NCI-H2196 (cell line): ENCODE results near the gene SBF2.
A peak's percentile ranks its signal among the peaks of the same experiment; 100 is the strongest.

ENCODE experiments used
- DNase-seq: peaks from one replicate; lab custom pipeline; 2025; ENCODE audit not compliant: unreplicated experiment; lab: John Stamatoyannopoulos, UW

SBF2 gene

DNA sequence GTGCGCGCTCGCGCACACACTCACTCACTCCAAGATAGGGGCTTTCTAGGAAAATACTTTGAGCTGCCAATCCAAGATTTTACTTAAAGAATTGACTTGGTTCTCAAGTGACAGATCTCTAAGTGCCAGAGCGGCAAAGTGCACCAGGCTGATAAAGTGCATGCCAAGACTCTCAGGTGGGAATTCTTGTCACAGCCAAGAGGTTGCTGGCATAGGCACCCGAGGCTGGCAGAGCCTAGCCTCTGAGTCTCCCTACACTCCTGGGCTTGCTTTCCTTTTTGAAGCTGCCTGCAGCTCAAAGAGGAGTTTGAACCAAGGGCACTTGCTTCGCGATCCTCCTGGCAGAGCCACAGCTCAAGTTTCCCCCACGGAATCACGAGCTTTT, 8.3 kb upstream of the SBF2 start:
- DNase-seq, result no peak

GRCh38 chr11:10301656-10302358, 7.8 kb upstream of the SBF2 start:
- DNase-seq, result no peak

DNA sequence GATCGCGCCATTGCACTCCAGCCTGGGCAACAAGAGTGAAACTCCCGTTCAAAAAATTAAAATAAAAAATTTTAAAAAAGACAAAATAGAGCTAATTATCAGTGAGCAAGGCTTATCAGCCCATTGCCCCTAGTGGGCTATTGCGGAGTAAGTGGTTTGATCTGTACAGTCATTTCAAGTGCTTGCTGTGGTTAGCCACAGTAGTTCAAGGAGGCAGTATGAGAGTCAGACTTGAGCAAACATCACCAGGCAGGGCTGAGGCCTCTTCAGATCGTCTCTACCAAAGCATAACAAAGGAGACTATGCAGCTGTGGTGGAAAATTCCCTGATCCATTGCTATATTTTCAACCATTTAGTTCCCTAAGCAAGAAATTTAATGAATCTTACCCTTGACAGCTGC, 4.3 kb upstream of the SBF2 start:
- DNase-seq, result peak; percentile 68

DNA sequence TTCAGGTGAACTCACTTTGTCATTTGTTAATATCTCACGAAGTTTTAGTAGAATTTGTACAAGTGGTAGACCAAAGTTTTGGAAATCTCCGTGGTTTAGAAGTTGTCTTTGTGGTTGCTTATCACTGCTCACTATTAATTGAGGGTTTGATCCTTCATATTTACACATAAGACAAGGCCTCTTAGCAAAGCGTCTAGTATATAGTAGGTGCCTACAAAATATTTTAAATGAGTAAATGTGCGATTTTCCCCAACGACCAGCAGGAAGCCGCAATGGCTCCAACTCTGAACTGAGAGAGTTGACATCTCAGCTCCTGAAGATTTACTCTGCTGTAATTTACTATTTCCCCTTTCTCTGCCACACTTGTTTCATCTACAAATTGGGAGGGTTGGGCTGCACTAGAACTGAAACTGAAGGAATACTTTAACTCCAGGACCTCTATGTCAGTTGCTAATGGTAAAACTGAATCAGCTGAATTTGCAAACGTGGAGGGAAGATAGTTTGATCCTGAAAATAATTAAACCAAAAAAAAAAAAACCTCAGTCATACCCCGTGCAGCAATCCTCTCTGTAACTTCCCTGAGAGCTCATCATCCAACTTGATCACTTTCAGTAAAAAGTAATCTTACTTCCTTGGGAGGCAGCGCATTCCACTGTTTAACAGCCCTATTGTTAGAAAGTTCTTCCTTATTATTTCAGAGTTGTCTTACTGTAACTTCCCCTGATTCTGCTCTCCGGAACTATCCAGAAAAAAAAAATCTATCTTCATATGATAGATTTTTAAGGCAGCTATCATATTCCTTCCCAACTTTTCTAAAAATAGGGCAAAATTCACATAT, 1.3 kb upstream of the SBF2 start:
- no peak for DNase-seq

- no peak for DNase-seq
These were observed 403 bp upstream of the SBF2 start for GRCh38 chr11:10294290-10294953.

GRCh38 chr11:10291801-10292638, 2.0 kb downstream of the SBF2 start:
- DNase-seq, result no peak

- DNase-seq, result no peak
These were observed 4.1 kb downstream of the SBF2 start for GRCh38 chr11:10289765-10290380.

- DNase-seq, result no peak
These were observed 4.9 kb downstream of the SBF2 start for GRCh38 chr11:10288881-10289764.

GRCh38 chr11:10287766-10288715, 6.0 kb downstream of the SBF2 start:
- DNase-seq, result no peak

- no peak for DNase-seq
These were observed 6.9 kb downstream of the SBF2 start for GRCh38 chr11:10287140-10287539.

DNA sequence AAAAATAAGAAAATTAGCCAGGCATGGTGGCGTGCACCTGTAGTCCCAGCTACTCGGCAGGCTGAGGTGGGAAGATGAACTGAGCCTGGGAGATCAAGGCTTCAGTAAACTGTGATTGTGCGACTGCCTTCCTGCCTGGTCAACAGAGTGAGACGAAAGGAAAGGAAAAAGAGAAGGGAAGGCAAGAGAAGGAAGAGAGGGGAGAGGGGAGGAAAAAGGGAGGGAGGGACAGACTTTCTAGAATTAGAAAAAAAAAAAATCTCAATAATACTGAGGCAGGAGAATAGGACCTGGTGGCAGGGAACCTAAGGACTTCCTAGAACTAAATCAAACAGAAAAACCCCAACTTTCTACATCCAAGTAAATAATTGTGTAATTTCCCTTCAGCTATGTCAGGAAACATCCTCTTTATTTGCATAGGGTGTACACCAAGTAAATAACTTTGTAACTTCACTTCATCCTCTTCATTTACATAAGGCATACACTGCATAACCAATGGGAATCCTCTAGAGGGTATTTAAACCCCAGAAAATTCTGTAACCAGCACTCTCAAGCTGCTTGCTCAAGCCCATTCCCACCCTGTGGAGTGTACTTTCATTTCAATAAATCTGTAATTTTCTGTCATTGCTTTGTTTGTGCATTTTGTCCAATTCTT, 8.7 kb downstream of the SBF2 start:
- no peak for DNase-seq

GRCh38 chr11:10283991-10284390, 10.0 kb downstream of the SBF2 start:
- DNase-seq, result no peak

DNA sequence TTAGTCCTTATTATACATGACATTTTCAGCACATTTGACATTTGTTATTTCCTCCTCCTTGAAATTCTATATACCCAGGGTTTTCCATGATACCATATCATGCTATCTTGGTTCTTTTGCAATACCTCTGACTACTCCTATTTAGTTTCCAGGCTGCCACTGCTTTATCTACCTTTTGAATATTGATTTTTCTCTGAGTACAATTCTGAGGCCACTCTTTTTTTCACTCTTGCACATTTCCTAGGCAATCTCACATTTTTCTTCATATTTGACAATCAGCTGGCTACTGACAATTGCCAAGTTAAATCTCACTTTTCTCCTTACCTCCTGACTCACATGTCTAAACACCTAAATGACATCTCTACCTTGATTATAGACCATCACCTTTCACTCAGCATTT, 11.9 kb downstream of the SBF2 start:
- no peak for DNase-seq

DNA sequence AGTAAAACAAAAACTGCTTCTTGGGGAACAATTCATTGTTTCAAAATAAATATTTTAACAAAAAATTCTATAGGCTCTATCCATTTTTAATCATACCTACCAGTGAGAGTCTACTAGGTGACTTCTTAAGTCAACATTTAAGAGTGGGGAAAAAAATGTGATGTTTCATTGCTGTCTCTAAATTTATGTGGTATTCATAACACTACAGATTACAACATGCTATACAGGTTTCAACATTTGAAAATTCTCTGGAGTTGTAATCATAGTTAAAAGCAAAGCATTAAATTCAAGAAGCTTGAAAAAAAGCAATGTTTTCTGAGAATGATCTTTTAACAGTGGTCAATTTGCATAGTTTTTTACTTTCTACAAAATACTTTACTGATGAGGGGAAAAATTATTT, 18.3 kb downstream of the SBF2 start:
- no peak for DNase-seq

GRCh38 chr11:10274726-10275125, 19.3 kb downstream of the SBF2 start:
- DNase-seq, result no peak

GRCh38 chr11:10273738-10274137, 20.3 kb downstream of the SBF2 start:
- no peak for DNase-seq

DNA sequence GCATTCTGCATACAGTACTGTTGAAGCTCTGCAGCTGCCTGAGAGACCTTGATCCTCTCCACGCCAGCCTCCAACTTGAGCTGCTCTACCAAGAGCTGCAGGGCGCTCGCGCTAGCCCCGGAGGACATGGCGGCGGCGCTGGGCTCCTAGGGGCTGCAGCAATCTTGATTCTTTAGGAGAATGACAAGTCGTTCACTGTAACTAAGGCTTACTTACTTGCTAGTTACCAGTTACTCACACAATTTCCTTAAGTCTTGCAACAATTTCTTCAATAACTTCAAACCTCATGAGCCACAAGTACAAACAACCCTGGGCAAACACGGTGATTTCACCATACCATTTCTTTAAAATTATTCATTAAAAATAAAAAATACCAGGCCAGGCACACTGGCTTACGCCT, 21.9 kb downstream of the SBF2 start:
- no peak for DNase-seq
